GM12878 (cell line): ENCODE results near the gene ATXN1. TPM values are rescaled to one million over a fixed set of nuclear protein-coding genes. Genes with fewer than 3 reads are reported as not detected.

Experiments
- ATAC-seq: fragments of 200-7000 bp; cut with Tn5 transposase; 3 replicates; pipeline ENCODE4 v1.9.1; 2020; ENCODE audit warnings: mild to moderate bottlenecking, moderate library complexity
- BruUV-seq: library from RNA; stranded (reverse); fragments of 400-500 nt; replicated peaks from 2 replicates; lab custom pipeline; 2021; lab: Mats Ljungman, UMichigan
- CTCF ChIA-PET: fragments of 300-600 bp; sonication (Branson Sonifier 250); formaldehyde crosslinking; extraction: SDS; loops from one replicate; lab custom pipeline; 2021; ENCODE audit warnings: inconsistent platforms; lab: Yijun Ruan, JAX
- POLR2A ChIA-PET: fragments of 350-600 bp; formaldehyde crosslinking; extraction: SDS; loops from one replicate; lab custom pipeline; 2021; ENCODE audit warnings: inconsistent platforms; lab: Charles Lee
- RAD21 ChIA-PET: fragments of 300-600 bp; sonication (Branson Sonifier 250); formaldehyde crosslinking; loops from one replicate; lab custom pipeline; 2023; ENCODE audit warnings: antibody characterized with exemption; ENCODE audit not compliant: unreplicated experiment; lab: Charles Lee
- SMC1A ChIA-PET: fragments of 300-600 bp; sonication (Branson Sonifier 250); formaldehyde crosslinking; loops from one replicate; lab custom pipeline; 2023; ENCODE audit not compliant: unreplicated experiment, uncharacterized antibody; lab: Charles Lee
- DNase-seq: peaks from one replicate; pipeline ENCODE4 v3.0.0-alpha.2; 2011; ENCODE audit warnings: low read depth, low spot score
- FAIRE-seq: peaks from 3 replicates; lab custom pipeline; 2011; peaks lifted over from hg19 to GRCh38; lab: Jason Lieb, UNC
- H2AFZ ChIP-seq: 2 replicates; pipeline ENCODE4 v1.6.0; 2011; ENCODE audit warnings: low read depth, low read length, control low read depth; ENCODE audit not compliant: control insufficient read depth
- H3K27ac ChIP-seq: 2 replicates; pipeline ENCODE4 v1.5.1; 2011; ENCODE audit warnings: control low read depth; ENCODE audit not compliant: control insufficient read depth, insufficient read depth
- H3K27me3 ChIP-seq, 2 experiments: replicated peaks in 1 of 2; 2 replicates each; pipeline versions ENCODE4 v1.6.0 to v1.6.1; 2011; ENCODE audit warnings: low read length in 1 of 2; ENCODE audit not compliant: control insufficient read depth in 2 of 2, insufficient read depth in 2 of 2
- H3K36me3 ChIP-seq, 2 experiments: 2 replicates each; pipeline ENCODE4 v1.5.1; 2011; ENCODE audit warnings: low read length in 1 of 2; ENCODE audit not compliant: control insufficient read depth in 2 of 2, insufficient read depth in 2 of 2
- H3K4me1 ChIP-seq: 2 replicates; pipeline ENCODE4 v1.6.1; 2011; ENCODE audit warnings: mild to moderate bottlenecking, low read length, moderate library complexity, mixed read lengths; ENCODE audit not compliant: control insufficient read depth, insufficient read depth
- H3K4me2 ChIP-seq: 2 replicates; pipeline ENCODE4 v1.6.0; 2011; ENCODE audit warnings: control low read depth; ENCODE audit not compliant: control insufficient read depth, insufficient read depth
- H3K4me3 ChIP-seq: fragments of 200-600 bp; sonication (generic); 2 replicates; pipeline ENCODE4 v1.5.1; 2016
- H3K79me2 ChIP-seq: 2 replicates; pipeline ENCODE4 v1.6.0; 2011; ENCODE audit warnings: low read length; ENCODE audit not compliant: control insufficient read depth, insufficient read depth
- H3K9ac ChIP-seq: 2 replicates; pipeline ENCODE4 v1.8.0; 2011; ENCODE audit warnings: low read length, control low read depth, mixed read lengths; ENCODE audit not compliant: control insufficient read depth, insufficient read depth
- H3K9me3 ChIP-seq: replicated peaks from 3 replicates; pipeline ENCODE4 v1.5.1; 2011; ENCODE audit warnings: mild to moderate bottlenecking, low read length; ENCODE audit not compliant: control insufficient read depth, insufficient read depth
- H4K20me1 ChIP-seq: 2 replicates; pipeline ENCODE4 v1.6.0; 2011; ENCODE audit not compliant: control insufficient read depth, insufficient read depth
- CHD1 ChIP-seq: IDR thresholded peaks from 2 replicates; pipeline ENCODE4 v1.6.1; 2012; ENCODE audit warnings: low read depth, low read length, improper control_type of control experiment
- CHD2 ChIP-seq: IDR thresholded peaks from 2 replicates; pipeline ENCODE4 v1.6.1; 2011; ENCODE audit warnings: low read depth, low read length, improper control_type of control experiment, borderline replicate concordance
- FOXK2 ChIP-seq: fragments of 450-650 bp; IDR thresholded peaks from 2 replicates; pipeline ENCODE4 v1.6.1; 2017; ENCODE audit warnings: mild to moderate bottlenecking, moderate library complexity
- NFYA ChIP-seq: IDR thresholded peaks from 2 replicates; pipeline ENCODE4 v1.6.1; 2011; ENCODE audit warnings: low read depth, mild to moderate bottlenecking, low read length, improper control_type of control experiment, borderline replicate concordance
- POU2F2 ChIP-seq: IDR thresholded peaks from 3 replicates; pipeline ENCODE4 v1.6.1; 2011; ENCODE audit warnings: low read depth, mild to moderate bottlenecking, low read length, borderline replicate concordance
- SP1 ChIP-seq: IDR thresholded peaks from one replicate; pipeline ENCODE4 v1.6.1; 2011; ENCODE audit warnings: low read depth, low read length
- ZNF217 ChIP-seq: fragments of 450-650 bp; IDR thresholded peaks from 2 replicates; pipeline ENCODE4 v1.6.1; 2017; ENCODE audit warnings: antibody characterized with exemption, mild to moderate bottlenecking
- WGBS: methylation state at CpG from one replicate; pipeline ENCODE4 v1.1.6; 2016; ENCODE audit warnings: low lambda C conversion rate; ENCODE audit not compliant: insufficient replicate concordance, insufficient coverage; ENCODE audit errors: missing lambda C conversion rate; 5-methylcytosine and 5-hydroxymethylcytosine counted together
- in situ Hi-C: fragments of 300-500 bp; cut with MboI; formaldehyde crosslinking; loops from 9 replicates; pipeline ENCODE4 v1.14.3; 2018; ENCODE audit warnings: mixed read lengths
- intact Hi-C: fragments of 100-400 bp; cut with micrococcal nuclease; formaldehyde crosslinking; loops from one replicate; pipeline ENCODE4 v1.14.2; 2022; ENCODE audit not compliant: unreplicated experiment
- polyA plus RNA-seq, 11 experiments: library from polyadenylated mRNA; depleted of rRNA in 4 of 11; unstranded in 6 of 11; stranded (reverse) in 5 of 11; fragments of >200 nt; fragmentation: Nextera tagmentation in 4 of 11; fragmentation: Illumina TruSeq in 1 of 11; extraction: Ambion mirVana in 4 of 11; extraction: Trizol in 1 of 11; gene quantifications; 1 replicate in 1 of 11; 2 replicates in 10 of 11; pipeline versions ENCODE4 v1.2.1 to v1.2.3, GENCODE V29; 2011 to 2016; ENCODE audit warnings: inconsistent platforms in 2 of 11, missing spikeins in 2 of 11, low read depth in 1 of 11
- total RNA-seq, 4 experiments: library from RNA; depleted of rRNA in 3 of 4; stranded (reverse); fragments of >200 nt in 3 of 4; fragmentation: Illumina TruSeq in 1 of 4; extraction: Trizol in 1 of 4; gene quantifications; 2 replicates each; pipeline versions ENCODE4 v1.2.1 to v1.2.3, GENCODE V29; 2013 to 2021
- TF ChIP-seq, protein P1 (sequence below): fragments of 450-650 bp; IDR thresholded peaks from 2 replicates; pipeline ENCODE4 v1.6.1; 2017; ENCODE audit warnings: low read depth, mild to moderate bottlenecking, moderate library complexity
- TF ChIP-seq, protein P2 (sequence below): fragments of 450-650 bp; IDR thresholded peaks from 2 replicates; pipeline ENCODE4 v1.6.1; 2017; ENCODE audit warnings: mild to moderate bottlenecking, moderate library complexity
- TF ChIP-seq, protein P3 (sequence below): fragments of 450-650 bp; IDR thresholded peaks from 2 replicates; pipeline ENCODE4 v1.6.1; 2018; ENCODE audit warnings: borderline replicate concordance, mild to moderate bottlenecking; ENCODE audit not compliant: partially characterized antibody

Gene ATXN1
- total and polyA plus RNA-seq, 10 of the 15 experiments (the other 5 are each of a cell fraction or from before 2014, with no cell fraction given) = 12.2 to 51.2 (median 20.5) TPM

GRCh38 chr6:16810411-16810810 is 49.2 kb upstream of the ATXN1 start:
- DNase-seq = no peak
- no TSS peak for BruUV-seq
- POLR2A ChIA-PET = no interaction called here

More at GRCh38 chr6:16810411-16810810, 49.2 kb upstream of the ATXN1 start:
- peaks cover 14% of the 10 kb centered on the region for H3K9me3 ChIP-seq
- H2AFZ ChIP-seq = no peak overlapping the region
- SMC1A ChIA-PET = interaction anchor here (0.6 kb wide), 2 partner anchors 10 to 34 kb away, joined by 3 read pairs; no protein-coding TSS in a partner anchor
- no peaks in the 10 kb centered on the region for H3K79me2 ChIP-seq
- ATAC-seq = no peak
- H3K4me3 ChIP-seq = no peak overlapping the region
- no peaks in the 10 kb centered on the region for H3K27me3 ChIP-seq
- RAD21 ChIA-PET = no interaction called here
- no peak for FAIRE-seq
- no peaks in the 10 kb centered on the region for H4K20me1 ChIP-seq
- intact Hi-C loops (no loop called here), in situ Hi-C loops (no loop called here)
- no peak overlapping the region for H3K27ac ChIP-seq
- TF ChIP-seq NFYA = no peak
- TF ChIP-seq POU2F2 = no peak
- TF ChIP-seq CHD1 = no peak
- TF ChIP-seq ZNF217 = no peak
- TF ChIP-seq SP1 = no peak
- TF ChIP-seq FOXK2 = no peak
- no peak for TF ChIP-seq CHD2
- TF ChIP-seq, protein P1, sequence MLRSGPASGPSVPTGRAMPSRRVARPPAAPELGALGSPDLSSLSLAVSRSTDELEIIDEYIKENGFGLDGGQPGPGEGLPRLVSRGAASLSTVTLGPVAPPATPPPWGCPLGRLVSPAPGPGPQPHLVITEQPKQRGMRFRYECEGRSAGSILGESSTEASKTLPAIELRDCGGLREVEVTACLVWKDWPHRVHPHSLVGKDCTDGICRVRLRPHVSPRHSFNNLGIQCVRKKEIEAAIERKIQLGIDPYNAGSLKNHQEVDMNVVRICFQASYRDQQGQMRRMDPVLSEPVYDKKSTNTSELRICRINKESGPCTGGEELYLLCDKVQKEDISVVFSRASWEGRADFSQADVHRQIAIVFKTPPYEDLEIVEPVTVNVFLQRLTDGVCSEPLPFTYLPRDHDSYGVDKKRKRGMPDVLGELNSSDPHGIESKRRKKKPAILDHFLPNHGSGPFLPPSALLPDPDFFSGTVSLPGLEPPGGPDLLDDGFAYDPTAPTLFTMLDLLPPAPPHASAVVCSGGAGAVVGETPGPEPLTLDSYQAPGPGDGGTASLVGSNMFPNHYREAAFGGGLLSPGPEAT = no peak
- TF ChIP-seq, protein P2, sequence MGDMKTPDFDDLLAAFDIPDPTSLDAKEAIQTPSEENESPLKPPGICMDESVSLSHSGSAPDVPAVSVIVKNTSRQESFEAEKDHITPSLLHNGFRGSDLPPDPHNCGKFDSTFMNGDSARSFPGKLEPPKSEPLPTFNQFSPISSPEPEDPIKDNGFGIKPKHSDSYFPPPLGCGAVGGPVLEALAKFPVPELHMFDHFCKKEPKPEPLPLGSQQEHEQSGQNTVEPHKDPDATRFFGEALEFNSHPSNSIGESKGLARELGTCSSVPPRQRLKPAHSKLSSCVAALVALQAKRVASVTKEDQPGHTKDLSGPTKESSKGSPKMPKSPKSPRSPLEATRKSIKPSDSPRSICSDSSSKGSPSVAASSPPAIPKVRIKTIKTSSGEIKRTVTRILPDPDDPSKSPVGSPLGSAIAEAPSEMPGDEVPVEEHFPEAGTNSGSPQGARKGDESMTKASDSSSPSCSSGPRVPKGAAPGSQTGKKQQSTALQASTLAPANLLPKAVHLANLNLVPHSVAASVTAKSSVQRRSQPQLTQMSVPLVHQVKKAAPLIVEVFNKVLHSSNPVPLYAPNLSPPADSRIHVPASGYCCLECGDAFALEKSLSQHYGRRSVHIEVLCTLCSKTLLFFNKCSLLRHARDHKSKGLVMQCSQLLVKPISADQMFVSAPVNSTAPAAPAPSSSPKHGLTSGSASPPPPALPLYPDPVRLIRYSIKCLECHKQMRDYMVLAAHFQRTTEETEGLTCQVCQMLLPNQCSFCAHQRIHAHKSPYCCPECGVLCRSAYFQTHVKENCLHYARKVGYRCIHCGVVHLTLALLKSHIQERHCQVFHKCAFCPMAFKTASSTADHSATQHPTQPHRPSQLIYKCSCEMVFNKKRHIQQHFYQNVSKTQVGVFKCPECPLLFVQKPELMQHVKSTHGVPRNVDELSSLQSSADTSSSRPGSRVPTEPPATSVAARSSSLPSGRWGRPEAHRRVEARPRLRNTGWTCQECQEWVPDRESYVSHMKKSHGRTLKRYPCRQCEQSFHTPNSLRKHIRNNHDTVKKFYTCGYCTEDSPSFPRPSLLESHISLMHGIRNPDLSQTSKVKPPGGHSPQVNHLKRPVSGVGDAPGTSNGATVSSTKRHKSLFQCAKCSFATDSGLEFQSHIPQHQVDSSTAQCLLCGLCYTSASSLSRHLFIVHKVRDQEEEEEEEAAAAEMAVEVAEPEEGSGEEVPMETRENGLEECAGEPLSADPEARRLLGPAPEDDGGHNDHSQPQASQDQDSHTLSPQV = no peak
- TF ChIP-seq, protein P3, sequence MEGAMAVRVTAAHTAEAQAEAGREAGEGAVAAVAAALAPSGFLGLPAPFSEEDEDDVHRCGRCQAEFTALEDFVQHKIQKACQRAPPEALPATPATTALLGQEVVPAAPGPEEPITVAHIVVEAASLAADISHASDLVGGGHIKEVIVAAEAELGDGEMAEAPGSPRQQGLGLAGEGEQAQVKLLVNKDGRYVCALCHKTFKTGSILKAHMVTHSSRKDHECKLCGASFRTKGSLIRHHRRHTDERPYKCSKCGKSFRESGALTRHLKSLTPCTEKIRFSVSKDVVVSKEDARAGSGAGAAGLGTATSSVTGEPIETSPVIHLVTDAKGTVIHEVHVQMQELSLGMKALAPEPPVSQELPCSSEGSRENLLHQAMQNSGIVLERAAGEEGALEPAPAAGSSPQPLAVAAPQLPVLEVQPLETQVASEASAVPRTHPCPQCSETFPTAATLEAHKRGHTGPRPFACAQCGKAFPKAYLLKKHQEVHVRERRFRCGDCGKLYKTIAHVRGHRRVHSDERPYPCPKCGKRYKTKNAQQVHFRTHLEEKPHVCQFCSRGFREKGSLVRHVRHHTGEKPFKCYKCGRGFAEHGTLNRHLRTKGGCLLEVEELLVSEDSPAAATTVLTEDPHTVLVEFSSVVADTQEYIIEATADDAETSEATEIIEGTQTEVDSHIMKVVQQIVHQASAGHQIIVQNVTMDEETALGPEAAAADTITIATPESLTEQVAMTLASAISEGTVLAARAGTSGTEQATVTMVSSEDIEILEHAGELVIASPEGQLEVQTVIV = no peak
- H3K9ac ChIP-seq = no peak overlapping the region
- WGBS = 84% methylated on average over 1 of the region's 1 CpG
- CTCF ChIA-PET = no interaction called here
- no peaks in the 10 kb centered on the region for H3K36me3 ChIP-seq
- H3K4me2 ChIP-seq = no peak overlapping the region
- H3K4me1 ChIP-seq = no peaks in the 10 kb centered on the region
